Testis (tissue), 3 donors: Measurements from ENCODE around the gene TBX4. TPM values are rescaled to one million over a fixed set of nuclear protein-coding genes. Genes with fewer than 3 reads are reported as not detected.
"Not testable (repeated sequence)": the region's sequence is repeated elsewhere in the genome, so short reads cannot be mapped to it uniquely, and the experiment has no call there.

ENCODE experiments used
- DNase-seq: peaks from one replicate; pipeline ENCODE4 v3.0.0-alpha.2; 2019
- H3K27ac ChIP-seq, 2 donors: fragments of 200-600 bp; sonication (generic); one replicate each; pipeline ENCODE4 v1.5.1; 2019
- H3K27me3 ChIP-seq: fragments of 200-600 bp; sonication (generic); one replicate; pipeline ENCODE4 v1.5.1; 2019
- H3K36me3 ChIP-seq: fragments of 200-600 bp; sonication (generic); one replicate; pipeline ENCODE4 v1.5.1; 2017; ENCODE audit warnings: low read depth; ENCODE audit errors: missing control alignments
- H3K4me1 ChIP-seq: fragments of 200-600 bp; sonication (generic); one replicate; pipeline ENCODE4 v1.5.1; 2019
- H3K4me3 ChIP-seq, 2 donors: fragments of 200-600 bp; sonication (generic); one replicate each; pipeline ENCODE4 v1.5.1; 2017 to 2019
- H3K9me3 ChIP-seq: fragments of 200-600 bp; sonication (generic); one replicate; pipeline ENCODE4 v1.5.1; 2017
- POLR2A ChIP-seq: fragments of 450-650 bp; IDR thresholded peaks from one replicate; pipeline ENCODE4 v1.6.1; 2017; ENCODE audit warnings: antibody characterized with exemption, mild to moderate bottlenecking, moderate library complexity
- WGBS, 2 donors: methylation state at CpG; one replicate each; pipeline ENCODE4 v1.1.5; 2018; 5-methylcytosine and 5-hydroxymethylcytosine counted together
- intact Hi-C: fragments of 100-400 bp; cut with DNase I; formaldehyde crosslinking; loops from one replicate; pipeline ENCODE4 v1.15.1; 2023; ENCODE audit warnings: low total_unique reads
- polyA plus RNA-seq: library from polyadenylated mRNA; stranded (reverse); fragments of 350-450 nt; fragmentation: Illumina TruSeq; extraction: RNeasy Lipid Tissue Mini Kit (QIAGEN cat#74804); gene quantifications from one replicate; pipeline ENCODE4 v1.2.3, GENCODE V29; 2014; ENCODE audit warnings: low read depth, low replicate concordance; ENCODE audit not compliant: insufficient read depth
- total RNA-seq, 2 donors: library from RNA; depleted of rRNA; stranded (reverse); fragments of >200 nt; gene quantifications; one replicate each; pipeline ENCODE4 v1.2.3, GENCODE V29; 2016
- TF ChIP-seq, protein P1 (sequence below), 3 experiments: fragments of 450-650 bp in 2 of 3; fragments of 200-600 bp in 1 of 3; sonication (generic) in 1 of 3; IDR thresholded peaks; one replicate each; pipeline ENCODE4 v1.5.1; 2016 to 2019; ENCODE audit warnings: antibody characterized with exemption in 3 of 3, mild to moderate bottlenecking in 2 of 3, moderate library complexity in 1 of 3

TBX4 gene
- total and polyA plus RNA-seq, 3 donors from 2014 or later = 1.5 to 3.2 (median 1.7) TPM

DNA sequence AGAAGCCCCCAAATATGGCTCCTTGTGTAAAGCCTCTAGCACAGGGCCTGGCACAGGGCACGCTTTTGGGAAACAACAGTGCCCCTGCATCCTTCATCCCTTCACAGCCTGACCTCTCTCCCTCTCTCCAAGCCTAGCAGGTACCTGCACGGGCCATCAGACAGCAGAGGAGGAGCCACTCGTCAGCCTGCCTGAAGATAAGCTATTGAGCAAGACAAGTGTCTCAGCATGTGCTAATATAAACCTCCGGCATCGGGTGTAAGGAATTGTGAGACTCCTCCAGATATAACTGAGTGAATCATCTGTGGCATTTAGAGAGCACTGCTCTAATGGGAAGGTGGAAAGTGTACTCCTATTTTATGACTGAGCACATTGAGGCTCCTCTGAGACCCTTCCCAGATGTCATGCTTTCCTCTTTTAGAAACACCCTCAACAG lies 38.3 kb downstream of the TBX4 start:
- Histone ChIP-seq H3K9me3 (no peaks in the 10 kb centered on the region), H3K36me3 (no peaks in the 10 kb centered on the region), H3K4me3 (no peak overlapping the region), H3K27ac (no peak overlapping the region), H3K27me3 (no peaks in the 10 kb centered on the region), H3K4me1 (no peaks in the 10 kb centered on the region)
- intact Hi-C loops = no loop called here
- no peak for DNase-seq
- WGBS, 2 donors = 87 to 98% methylated on average over 5 of the region's 5 CpGs
- TF ChIP-seq, protein P1, sequence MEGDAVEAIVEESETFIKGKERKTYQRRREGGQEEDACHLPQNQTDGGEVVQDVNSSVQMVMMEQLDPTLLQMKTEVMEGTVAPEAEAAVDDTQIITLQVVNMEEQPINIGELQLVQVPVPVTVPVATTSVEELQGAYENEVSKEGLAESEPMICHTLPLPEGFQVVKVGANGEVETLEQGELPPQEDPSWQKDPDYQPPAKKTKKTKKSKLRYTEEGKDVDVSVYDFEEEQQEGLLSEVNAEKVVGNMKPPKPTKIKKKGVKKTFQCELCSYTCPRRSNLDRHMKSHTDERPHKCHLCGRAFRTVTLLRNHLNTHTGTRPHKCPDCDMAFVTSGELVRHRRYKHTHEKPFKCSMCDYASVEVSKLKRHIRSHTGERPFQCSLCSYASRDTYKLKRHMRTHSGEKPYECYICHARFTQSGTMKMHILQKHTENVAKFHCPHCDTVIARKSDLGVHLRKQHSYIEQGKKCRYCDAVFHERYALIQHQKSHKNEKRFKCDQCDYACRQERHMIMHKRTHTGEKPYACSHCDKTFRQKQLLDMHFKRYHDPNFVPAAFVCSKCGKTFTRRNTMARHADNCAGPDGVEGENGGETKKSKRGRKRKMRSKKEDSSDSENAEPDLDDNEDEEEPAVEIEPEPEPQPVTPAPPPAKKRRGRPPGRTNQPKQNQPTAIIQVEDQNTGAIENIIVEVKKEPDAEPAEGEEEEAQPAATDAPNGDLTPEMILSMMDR (IDR thresholded peaks at IDR 0.05) = no peak
- TF ChIP-seq POLR2A = no peak

DNA sequence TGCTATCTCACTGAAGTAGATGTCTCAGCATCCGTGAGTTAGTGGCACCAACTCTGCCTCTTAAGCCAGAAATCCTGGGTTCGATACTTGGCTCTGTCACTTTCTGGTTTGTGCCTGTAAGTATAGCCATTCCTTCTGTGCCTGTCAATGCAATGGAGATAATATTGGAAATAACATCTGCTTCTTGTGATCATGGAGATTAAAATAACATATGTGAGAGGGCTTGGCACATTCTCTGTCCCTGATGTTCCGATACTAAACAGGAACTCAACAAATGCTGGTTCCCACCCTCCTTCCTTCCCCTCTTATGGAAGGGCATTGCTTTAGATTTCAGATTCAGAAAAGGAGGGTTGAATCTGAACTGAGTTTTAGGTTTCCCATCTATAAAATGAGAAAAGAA lies 39.8 kb downstream of the TBX4 start:
- WGBS, 2 donors = 84 to 96% methylated on average over 3 of the region's 3 CpGs
- no peak for TF ChIP-seq POLR2A
- TF ChIP-seq, protein P1 (IDR thresholded peaks at IDR 0.05) = no peak
- Histone ChIP-seq H3K4me1 (no peaks in the 10 kb centered on the region), H3K27ac (no peak overlapping the region), H3K4me3 (no peak overlapping the region), H3K36me3 (no peaks in the 10 kb centered on the region), H3K27me3 (no peaks in the 10 kb centered on the region), H3K9me3 (no peaks in the 10 kb centered on the region)
- DNase-seq = no peak
- intact Hi-C loops = no loop called here

DNA sequence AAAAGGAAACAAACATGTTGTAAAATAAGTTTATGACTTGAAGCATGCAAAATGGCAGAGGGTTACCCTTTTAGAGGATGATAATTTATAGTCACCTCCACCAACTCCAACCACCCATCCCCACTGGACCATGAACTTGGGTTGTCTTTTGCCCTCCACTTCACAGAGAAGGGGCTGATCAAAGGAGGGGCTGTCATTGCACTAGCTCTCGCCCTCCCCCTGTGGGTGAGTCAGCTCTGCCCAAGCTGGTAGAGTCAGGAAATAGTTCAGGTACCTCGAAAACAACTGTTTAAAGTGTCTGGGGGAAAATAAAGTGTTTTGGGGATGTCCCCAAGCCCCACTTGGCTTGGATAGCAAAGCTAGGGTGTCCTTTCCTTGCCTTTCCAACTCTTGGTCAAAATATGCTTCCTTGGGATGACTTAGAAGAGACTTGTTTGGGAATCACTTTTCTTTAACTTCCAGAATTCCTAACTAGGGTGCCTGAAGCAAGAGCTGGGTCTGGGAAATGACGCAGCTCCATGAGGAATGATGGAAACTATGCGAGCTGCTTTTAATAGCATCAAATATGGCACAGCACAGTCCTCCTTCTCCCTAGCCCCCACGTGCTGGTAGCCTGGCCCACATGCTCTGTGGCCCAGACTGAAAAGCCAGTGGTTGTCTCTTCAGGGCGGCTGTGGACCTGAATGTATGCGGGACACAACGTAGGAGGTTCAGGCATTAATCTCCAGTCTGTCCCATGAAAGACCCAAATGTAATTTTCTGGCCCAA lies 40.7 kb downstream of the TBX4 start:
- intact Hi-C loops = no loop called here
- no peaks in the 10 kb centered on the region for H3K4me1 ChIP-seq
- no peaks in the 10 kb centered on the region for H3K9me3 ChIP-seq
- 85 to 88% methylated on average over 8 of the region's 8 CpGs for WGBS, 2 donors
- no peak overlapping the region for H3K27ac ChIP-seq
- H3K4me3 ChIP-seq = no peak overlapping the region
- H3K27me3 ChIP-seq = no peaks in the 10 kb centered on the region
- DNase-seq = no peak
- TF ChIP-seq, protein P1 (IDR thresholded peaks at IDR 0.05) = no peak
- no peak for TF ChIP-seq POLR2A
- H3K36me3 ChIP-seq = no peaks in the 10 kb centered on the region

DNA sequence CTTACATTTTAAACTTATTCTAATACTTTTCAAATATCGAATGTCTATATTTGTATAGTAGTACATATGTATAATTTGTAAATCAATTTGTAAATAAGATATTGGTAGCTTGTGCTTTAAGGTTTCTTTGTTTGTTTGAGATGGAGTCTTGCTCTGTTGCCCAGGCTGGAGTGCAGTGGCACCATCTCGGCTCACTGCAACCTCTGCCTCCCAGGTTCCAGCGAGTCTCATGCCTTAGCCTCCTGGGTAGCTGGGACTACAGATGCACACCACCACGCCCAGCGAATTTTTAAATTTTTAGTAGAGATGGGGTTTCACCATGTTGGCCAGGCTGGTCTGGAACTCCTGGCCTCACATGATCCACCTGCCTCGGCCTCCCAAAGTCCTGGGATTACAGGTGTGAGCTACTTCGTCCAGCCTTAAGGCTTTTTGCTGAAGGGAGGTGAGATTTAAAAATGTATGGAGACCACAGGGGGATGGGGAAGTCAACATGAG lies 41.7 kb downstream of the TBX4 start:
- intact Hi-C loops, H3K27ac ChIP-seq: not testable (repeated sequence)
- WGBS, 2 donors = 88 to 94% methylated on average over 7 of the region's 7 CpGs

DNA sequence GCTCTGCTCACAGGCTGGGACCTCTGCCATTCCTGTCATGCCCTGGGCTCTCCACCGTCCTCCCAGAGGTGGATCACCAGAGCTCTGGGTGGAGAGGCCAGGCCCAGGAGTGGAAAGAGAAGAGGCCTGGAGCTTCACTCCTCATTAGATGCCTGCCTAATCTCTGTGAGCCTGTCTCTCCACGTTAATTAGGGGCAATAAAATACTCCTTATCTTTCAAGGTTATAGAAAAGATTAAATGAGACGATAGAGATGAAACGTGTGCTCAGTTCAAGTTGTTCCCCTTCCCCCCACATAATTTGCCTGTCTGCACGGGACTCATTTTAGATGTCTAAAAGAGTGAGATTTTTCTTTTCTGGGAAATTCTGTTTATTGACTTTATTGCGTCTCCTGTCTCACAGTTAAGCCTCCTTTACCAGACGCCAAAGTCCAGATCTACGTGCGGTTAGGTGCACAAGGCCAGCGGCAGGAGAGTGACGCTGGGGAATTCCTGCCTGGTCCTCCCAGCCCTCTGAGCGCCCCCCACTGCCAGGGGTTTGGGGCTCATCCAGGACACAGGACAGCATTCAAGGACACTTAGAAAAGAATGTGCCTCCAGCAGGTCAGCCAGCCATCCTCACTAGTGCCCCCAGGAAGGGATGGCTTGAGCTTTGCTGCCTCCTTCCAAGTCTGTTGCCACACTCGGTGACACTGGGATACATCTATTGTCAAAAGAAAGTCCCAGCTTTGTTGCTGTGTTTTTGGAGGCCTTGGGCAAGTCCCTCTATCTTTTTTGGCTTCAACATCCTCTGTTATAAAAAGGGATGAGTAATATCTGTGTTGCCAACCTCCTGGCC lies 42.3 kb downstream of the TBX4 start:
- DNase-seq = no peak
- Histone ChIP-seq H3K4me1 (no peaks in the 10 kb centered on the region), H3K27me3 (no peaks in the 10 kb centered on the region), H3K4me3 (no peak overlapping the region), H3K36me3 (no peaks in the 10 kb centered on the region), H3K27ac (no peak overlapping the region), H3K9me3 (no peaks in the 10 kb centered on the region)
- intact Hi-C loops = no loop called here
- TF ChIP-seq POLR2A = no peak
- TF ChIP-seq, protein P1 (IDR thresholded peaks at IDR 0.05) = no peak
- 57 to 59% methylated on average over 12 to 13 of the region's 13 CpGs for WGBS, 2 donors

More for the DNA sequence above, 41.7 kb downstream of the TBX4 start:
- H3K4me3 ChIP-seq, H3K36me3 ChIP-seq, H3K9me3 ChIP-seq, H3K4me1 ChIP-seq, DNase-seq, H3K27me3 ChIP-seq: not testable (repeated sequence)
